HG03565 (cell line): ENCODE measurements around the gene TRAIP.
"Not testable (repeated sequence)": the region's sequence is repeated elsewhere in the genome, so short reads cannot be mapped to it uniquely, and the experiment has no call there.

Experiments used
- ATAC-seq: cut with Tn5 transposase; IDR thresholded peaks from one replicate; pipeline ENCODE4 v1.9.1; 2021; ENCODE audit warnings: mild to moderate bottlenecking, moderate library complexity; ENCODE audit not compliant: unreplicated experiment

Gene TRAIP, protein sequence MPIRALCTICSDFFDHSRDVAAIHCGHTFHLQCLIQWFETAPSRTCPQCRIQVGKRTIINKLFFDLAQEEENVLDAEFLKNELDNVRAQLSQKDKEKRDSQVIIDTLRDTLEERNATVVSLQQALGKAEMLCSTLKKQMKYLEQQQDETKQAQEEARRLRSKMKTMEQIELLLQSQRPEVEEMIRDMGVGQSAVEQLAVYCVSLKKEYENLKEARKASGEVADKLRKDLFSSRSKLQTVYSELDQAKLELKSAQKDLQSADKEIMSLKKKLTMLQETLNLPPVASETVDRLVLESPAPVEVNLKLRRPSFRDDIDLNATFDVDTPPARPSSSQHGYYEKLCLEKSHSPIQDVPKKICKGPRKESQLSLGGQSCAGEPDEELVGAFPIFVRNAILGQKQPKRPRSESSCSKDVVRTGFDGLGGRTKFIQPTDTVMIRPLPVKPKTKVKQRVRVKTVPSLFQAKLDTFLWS

DNA sequence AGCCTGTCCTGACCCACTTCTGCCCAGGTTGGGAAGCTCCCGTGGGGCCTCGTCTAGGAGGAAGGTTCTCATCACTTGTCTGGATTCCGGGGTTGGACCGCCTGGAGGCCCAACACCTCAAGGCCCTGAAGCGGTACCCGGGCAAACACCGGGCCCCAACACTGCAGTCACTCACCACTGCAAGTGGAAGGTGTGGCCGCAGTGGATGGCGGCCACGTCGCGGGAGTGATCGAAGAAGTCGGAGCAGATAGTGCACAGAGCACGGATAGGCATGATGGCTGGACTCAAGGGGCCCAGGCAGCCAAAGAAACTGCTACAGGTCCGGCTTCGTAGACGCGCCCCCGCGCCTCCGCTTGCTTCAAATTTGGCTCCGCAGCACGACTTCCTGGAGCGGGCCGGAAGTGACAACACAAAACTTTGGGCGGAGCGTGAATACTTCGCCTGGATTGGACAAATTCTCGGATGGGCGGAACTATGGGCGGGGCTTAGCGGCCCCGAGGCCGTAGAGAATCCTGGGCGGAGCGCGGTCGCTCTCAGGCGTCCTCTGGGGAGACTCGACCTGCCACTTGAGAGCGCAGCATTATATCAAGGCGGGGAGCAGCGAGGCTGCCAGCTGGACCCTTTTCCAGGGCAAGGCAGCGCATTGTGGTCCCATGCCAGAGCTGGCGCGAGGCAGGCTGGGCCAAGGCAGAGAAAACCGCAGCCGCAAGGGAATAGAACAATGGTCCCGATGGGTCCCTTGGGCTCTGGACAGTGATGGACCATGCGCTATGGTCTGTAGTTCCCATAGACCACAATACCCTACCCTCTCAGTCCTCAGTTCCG is at the start of gene TRAIP:
TRAIP (minus strand) TSS at position 384 of the 825 bp plus-strand sequence; CDS start at position 273, 111 bp downstream.
- peak; percentile 89 for ATAC-seq

GRCh38 chr3:49904448-49904847 is 48.1 kb upstream of the TRAIP start:
- not testable (repeated sequence) for ATAC-seq

GRCh38 chr3:49903451-49904424 is 47.4 kb upstream of the TRAIP start, which contains the start of gene MST1R:
Gene MST1R (minus strand): TSS chr3:49903873. CDS start chr3:49903609, 264 bp downstream.
- ATAC-seq: no peak

DNA sequence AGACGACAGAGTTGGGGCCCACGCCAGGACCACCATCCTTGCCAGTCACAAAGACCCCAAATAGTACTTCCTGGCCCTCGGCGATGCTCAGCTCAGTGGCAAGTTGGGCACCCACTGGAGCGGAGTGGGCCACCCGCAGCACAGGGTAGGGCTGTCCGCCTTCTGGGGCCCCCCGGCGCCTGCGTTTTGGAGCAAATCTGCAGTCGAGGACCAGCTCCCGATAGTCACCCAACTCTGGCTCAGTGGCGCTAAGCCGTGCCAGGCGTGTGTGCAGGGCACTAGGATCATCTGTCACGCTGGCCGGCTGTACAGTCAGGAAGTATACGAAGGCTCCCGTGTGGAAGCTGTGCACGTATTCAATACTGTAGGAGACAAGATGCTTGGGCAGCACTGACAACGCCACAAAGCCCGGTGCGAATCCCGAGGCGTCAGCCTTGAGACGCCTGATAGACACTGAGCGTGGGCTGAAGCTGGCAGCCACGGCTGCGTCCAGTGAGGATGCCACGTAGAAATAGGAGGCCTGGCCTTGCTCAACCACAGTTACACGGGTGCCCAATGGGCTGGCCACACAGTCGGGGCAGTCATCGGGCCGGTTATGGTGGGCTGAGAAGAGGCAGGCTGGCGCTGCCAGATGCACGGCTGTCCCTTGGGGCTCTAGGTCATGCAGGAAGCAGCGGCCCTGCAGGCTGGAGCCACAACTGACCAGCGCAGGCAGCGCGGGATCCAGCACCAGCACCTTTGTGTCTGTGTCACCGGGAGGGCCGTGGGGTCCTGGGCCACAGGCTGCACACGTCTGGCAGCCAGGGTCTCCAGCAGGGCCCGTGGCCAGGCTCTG is 46.4 kb upstream of the TRAIP start:
- ATAC-seq: no peak

DNA sequence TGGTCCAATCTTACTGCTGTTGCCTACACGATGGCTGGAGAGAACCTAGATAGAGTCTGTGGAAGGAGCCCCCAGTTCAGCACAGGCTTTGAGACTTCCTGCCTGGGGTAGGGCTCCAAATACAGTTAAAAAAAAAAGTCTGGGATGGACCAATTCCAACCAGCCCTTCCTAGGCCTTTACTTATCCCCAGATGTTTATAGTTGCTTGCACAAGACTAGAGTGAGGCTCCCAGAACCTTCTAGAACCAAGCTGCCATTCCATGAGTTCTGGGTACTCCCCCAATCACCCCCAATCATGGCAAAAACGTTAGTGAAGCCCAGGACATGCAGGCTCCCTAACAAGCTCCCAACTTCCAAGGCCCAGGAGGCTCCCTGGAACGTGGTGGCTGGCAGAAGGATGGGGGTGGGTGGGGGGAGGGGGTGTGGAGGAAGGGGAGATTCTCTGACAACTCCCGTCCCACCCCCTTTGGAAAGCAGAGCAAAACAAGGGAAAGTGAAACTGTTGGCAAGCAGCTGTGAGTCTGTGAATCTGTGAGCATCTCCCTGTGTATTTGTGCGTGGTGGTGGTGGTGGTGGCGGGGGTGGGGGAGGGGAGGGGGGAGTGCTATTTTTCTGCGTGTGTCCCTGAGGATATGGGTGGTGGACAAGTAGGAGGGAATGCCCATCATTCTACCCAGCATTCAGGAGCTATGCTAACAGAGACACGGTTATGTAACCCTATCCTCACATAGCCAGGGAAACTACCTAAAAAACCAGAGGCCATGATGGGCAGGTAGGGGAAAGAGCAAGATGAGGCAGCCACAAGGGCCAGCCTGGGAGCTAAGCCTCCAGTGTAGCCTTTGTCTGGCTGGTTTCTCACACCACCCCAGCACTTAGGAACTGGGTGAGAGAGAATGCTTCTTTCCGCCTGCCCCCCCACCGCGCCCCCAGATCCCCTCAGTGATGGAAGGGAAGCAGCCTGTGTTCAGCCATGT is 45.3 kb upstream of the TRAIP start:
- ATAC-seq: no peak

- ATAC-seq: no peak
These were observed 44.3 kb upstream of the TRAIP start for GRCh38 chr3:49900491-49901153.

- ATAC-seq: no peak
These were observed 43.5 kb upstream of the TRAIP start for GRCh38 chr3:49899815-49900214.

DNA sequence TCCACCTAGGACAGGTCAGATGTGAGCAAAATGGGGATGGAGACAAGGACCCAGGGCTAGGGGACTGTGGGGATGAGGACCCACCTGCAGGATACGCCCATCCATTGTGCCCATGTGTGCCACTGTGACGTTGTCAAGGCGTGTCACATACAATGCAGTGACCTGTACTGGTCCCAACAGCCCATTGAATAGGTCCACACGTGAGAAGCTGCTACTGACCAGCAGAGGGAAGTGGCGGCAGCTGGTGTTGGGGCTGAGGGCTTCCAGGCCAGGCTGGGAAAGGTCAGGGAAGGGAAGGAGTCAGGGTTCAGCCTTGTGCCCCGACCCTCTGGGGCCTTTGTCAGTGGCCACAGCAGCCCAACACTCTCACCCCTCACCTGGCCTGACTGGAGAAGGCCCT is 42.6 kb upstream of the TRAIP start:
- ATAC-seq: no peak

GRCh38 chr3:49896345-49896744 is 40.0 kb upstream of the TRAIP start:
- ATAC-seq: no peak

DNA sequence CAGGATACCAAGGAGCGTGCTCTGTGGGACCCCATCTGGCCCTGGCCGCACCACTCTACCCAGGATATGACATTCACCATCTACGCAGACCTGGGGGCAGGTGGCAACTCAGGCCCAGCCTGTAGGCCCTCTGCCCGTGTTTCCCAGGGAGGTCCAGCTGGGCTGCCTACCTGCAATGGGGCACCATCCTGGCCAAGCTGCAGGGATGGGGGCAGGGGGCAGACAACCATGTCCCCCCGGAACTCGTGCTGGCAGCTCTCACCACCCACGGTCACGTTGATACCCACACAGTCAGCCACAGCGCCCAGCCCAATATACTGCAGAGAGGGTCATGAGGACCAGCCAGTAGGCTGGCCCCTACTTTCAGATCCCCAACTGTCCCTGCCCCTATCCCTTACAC is 39.4 kb upstream of the TRAIP start:
- ATAC-seq: no peak

DNA sequence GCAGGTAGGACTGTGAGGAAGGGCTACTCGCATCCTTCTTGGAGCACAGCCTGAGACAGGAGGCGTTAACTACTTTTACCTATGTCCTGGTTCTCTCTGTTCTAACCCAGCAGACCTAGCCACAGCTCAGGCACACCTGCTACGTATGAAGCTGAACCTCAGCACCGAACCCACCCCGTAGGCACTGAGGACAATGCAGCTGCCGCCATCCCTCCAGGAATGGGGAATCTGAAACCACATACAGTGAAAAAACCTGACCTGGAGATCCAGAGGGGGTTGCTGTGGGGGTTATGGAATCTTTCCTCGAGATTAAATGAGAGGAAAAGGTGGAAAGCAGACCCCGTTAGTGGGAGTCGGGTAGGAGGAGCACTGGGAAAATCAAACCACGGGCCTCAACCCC is 32.9 kb upstream of the TRAIP start:
- no peak for ATAC-seq

- ATAC-seq: no peak
These were observed 30.5 kb upstream of the TRAIP start for GRCh38 chr3:49886922-49887265.

GRCh38 chr3:49883998-49884397 is 27.6 kb upstream of the TRAIP start:
- no peak for ATAC-seq

- ATAC-seq: no peak
These were observed 25.8 kb upstream of the TRAIP start for GRCh38 chr3:49882166-49882565.

DNA sequence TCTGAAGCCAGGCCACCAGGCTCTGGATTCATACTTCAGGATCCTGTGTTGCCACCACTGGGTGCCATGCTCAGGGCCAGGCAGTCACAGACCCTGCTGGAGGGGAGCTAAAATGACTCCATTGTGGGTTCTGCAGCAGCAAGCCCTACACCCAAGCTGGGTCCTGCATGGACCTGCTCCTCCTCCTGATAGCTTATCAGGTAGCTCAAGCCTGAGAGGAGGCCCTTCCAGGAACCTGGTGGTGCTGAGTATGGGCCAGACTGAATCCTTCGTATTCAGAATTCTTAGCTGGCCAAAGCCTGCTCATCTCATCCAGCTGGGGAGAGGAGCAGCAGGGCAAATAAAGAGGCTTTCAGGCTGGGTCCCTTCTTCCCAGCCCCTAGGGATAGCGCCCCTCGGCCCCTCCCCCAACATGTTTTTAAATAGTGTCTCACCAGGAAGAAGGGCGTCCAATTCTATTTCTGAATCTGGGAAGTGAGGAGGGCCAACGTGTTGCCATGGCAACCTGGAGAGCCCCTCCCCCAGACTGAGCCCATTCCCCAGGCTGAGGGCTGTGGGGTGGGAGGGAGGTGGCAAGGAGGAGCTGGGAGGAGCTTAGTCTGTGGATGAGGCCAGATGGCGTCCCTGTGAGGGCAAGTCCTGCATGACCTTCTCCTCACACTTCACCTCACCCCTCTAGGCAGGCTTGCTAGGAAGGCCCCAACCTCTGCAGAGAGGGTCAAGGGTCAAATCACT is 24.4 kb upstream of the TRAIP start:
- ATAC-seq: no peak

DNA sequence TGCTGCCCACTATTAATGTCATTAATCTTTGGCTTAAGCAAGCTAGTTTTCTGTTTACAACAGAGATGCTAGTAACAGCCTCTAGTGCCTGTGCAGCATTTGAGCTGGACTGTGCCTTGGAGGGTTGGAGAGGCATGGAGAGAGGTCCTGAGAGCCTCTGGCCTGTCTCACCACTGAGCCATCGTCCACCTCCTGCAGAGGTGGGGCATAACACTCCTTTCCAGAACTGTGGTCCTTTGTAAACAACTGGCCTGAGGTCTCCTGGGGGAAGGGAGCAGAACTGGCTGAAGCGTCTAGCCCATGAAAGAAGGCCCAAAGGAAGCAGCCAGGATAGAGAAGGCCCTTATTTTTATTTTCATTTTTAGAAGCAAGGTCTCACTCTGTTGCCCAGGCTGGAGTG is 23.4 kb upstream of the TRAIP start:
- ATAC-seq: no peak

GRCh38 chr3:49878686-49879085 is 22.3 kb upstream of the TRAIP start:
- no peak for ATAC-seq
